NCI-H748 treated with DMSO at 0.1 percent for 48 hours (cell line): ENCODE data around the gene DISC1.

Source experiments
- DNase-seq: peaks from one replicate; lab custom pipeline; 2025; lab: John Stamatoyannopoulos, UW

Gene DISC1

DNA sequence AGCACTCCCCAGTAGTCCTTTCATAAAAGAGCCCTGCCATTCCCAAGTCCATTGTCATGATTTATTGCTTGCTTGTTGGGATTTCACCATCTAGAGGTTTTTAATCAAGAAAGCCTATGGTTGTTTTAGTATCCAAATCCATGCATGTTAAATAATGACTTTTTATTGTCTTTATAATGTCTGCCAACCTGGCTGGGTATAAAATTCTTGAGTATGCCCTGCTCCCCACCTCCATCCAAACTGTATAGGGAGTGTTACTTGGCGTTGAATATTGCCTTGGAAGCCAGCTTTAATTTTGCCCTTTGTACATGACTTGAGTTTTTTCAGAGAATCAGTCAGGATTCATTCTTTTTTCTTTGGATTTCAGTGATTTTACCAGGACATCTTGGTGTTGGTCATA, 44.2 kb downstream of the DISC1 start:
- no peak for DNase-seq

DNA sequence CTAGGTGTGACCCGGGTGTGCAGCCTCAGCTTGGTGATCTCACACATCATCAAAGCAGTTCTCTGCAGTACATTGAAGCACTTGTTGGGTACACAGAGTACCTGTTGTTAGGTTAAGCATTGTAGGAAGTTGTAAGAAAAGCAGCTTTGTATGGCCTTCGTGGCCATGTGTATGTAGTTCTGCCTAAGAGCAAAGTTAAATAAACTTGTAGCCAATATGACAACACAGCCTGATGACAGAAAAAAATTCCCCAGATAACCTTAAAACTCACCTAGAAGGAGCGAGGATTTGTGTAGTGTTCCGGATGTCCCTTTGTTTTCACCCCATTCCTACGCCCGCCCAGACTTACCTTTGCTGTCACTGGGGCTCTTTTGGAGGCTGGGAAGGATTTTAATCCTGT, 48.0 kb downstream of the DISC1 start:
- no peak for DNase-seq

DNA sequence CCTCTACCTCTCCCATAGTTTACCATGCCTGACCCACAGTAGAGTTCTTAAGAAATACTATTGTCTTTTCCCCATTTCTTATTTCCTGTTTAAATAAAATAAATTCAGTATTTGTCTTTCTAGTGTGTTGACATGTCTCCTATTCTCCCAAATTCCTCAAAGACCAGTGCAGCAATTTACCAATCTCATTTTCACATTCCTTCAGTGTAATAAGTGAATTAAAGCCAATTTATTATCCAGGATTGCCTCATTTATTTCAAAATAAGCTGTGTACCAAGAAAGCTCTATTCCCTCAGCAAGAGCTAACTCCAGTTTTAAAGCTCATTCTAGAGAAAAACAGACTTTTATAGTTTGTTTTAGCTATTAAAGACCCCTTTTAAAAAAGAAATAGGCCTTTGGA, 49.9 kb downstream of the DISC1 start:
- no peak for DNase-seq

DNA sequence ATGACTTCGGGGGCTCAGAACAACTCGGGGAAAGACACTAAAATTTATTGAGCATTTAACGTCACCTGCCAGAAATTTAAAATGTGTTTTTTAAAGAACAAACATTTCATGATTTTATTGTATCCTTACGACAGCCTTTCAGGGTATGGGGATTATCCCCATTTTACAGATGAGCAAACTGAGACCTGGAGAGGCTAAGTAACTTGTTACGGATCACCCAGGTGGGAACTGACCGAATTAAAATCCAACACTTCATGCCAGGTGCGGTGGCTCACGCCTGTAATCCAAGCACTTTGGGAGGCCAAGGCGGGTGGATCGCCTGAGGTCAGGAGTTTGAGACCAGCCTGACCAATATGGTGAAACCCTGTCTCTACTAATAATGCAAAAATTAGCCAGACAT, 50.9 kb downstream of the DISC1 start:
- DNase-seq, result no peak

DNA sequence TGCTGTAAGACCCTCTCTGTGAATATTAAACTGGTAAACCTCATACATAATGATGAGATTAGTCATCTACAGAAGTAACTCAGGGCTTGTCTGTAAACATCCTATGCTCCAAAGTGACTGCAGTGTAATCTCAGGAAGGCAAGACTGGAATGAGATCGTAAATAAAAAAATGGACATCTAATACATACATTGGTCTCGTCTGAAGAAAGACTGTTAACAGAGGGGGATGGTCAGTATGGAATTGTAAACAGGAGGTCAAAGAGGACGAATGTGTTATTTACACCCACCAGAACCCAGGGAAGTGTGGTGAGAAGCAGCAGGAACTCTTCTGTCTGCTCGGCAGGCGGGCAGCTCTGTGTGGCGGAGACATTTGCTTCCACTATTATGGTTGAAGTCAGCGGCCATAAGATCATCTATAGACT, 51.4 kb downstream of the DISC1 start:
- DNase-seq, result no peak

DNA sequence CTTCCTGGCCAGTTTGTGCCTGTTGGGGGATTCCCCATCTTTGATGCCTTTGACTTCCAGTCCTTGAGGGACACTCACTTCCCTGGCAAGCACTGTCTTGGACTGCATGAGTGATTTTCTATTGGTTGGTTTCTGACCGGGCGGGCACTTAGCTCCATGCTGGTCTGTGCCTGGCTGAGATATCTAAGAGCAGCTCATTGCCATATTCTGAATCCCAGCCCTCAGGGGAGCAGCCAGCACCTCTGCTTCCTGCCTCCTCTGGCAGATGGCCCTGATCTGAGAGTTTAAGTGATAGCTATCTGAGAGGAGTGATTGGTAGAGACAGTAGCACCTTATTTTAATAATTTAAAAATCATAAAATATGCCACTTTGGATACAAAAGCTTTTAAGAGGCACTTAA, 52.5 kb downstream of the DISC1 start:
- no peak for DNase-seq

DNA sequence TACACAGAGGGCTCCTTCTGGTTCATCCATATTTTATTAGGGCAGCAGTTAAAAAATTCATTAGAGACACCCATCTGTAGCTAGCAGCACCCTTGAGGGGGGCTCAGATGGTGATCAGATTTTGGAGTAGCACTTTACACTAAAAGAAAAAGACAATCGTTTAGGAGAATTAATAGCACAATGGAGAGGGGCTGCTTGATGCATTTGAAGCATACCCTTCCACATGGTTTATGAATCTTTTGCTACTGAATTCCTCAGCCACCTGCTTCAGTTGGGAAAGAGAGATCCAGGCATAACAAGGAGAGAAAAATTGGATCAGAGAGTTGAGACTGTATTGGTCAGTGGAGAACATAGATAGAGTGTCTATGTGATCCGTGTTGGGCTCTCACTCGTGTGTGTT, 54.4 kb downstream of the DISC1 start:
- DNase-seq, result no peak

DNA sequence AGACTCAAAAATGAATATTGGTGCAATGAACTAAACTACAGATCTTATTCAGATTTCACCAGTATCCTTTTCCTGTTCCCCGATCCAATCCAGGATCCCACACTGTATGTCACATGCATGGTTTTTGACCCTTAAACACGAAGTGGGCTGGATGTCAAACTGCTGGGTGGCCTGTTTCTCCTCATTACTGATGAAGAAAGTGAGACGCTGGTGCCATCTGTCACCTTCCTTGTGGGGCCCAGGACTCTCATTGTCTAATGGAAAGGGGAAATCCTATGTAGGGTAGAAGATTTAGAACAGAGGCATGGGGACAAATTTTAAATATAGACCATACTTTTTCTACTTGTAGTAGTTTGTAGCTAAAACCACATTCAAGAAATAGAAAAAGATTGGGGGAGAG, 56.2 kb downstream of the DISC1 start:
- no peak for DNase-seq

DNA sequence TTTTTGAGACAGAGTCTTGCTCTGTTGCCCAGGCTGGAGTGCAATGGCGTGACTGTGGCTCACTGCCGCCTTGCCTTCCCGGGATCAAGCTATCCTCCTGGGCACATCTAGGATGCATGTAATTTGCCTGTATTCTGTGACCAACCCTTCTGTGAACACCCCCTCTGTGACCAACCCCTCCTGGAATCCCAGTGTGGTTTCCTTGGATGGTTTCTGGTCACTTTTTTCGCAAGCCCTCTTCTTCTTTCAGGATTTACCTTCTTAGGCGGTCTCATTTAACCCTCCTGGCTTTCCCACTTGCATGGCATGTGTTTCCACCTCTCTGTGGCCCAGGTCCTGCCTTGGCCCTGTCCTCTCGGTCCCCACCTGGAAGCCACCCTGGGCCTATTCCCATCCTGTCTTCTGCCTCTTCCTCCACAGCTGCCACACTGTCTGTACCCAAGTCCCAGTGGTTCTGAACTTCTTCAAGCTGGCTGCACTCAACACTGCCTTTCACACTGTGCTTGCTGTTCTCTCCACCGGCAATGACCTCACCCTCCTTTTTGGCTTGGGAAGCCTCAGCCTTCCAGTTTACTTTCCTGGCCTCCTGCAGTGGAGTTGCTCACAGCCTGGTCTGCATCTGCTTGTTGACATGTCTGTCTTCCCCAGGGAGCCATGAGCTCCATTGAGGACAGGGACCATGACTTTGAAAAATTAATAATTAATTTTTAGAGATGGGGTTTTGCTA, 57.0 kb downstream of the DISC1 start:
- DNase-seq, result peak; percentile 91

DNA sequence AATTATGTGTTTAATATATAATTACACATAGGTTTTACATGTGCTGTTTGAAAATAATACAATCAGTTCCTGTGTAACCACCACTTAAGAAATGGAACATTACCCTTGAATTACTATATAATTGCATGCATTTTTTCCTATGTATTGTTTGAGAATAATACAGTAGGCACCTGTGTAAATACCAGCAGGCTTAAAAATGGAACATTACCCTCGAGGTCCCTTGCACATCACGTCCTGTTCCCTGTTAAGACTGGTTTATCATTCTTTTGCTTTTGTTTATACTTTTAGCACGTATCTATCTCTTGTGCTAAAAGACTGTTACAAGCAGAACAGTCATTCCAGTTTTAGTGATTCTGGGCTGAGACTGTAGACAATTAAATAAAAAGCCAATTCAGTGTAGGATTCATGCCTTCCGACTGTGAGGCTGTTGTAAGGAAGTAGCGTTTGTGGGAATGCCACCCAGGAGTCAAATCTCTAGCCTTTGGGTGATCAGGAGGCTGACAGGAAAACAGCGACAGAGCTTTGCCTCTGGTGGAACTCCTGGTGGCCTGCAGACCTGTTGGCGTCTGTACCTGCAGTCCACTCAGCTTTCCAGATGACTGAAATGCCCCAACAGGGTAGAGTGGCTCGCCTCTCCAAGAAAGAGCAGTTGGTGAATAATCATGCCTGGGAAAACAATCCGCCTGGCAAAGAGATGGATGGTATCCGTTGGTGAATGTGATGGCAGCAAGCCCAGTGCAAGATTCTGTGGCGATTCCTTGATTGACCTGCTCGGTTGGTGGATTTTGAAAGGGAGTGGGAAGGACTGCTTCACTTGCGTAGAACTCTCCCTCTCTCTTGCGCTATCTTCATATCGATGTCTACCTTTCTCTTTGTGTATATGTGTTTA, 58.0 kb downstream of the DISC1 start:
- DNase-seq, result peak; percentile 94

DNA sequence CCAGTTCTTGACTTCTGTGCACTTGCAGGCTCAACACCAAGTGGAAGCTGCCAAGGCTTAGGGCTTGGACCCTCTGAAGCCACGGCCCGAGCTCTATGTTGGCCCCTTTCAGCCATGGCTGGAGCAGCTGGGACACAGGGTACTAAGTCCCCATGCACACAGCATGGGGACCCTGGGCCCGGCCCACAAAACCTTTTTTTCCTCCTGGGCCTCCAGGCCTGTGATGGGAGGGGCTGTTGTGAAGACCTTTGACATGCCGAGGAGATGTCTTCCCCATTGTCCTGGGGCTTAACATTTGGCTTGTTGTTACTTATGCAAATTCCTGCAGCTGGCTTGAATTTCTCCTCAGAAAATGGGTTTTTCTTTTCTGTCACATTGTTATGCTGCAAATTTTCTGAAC, 59.8 kb downstream of the DISC1 start:
- DNase-seq, result no peak

DNA sequence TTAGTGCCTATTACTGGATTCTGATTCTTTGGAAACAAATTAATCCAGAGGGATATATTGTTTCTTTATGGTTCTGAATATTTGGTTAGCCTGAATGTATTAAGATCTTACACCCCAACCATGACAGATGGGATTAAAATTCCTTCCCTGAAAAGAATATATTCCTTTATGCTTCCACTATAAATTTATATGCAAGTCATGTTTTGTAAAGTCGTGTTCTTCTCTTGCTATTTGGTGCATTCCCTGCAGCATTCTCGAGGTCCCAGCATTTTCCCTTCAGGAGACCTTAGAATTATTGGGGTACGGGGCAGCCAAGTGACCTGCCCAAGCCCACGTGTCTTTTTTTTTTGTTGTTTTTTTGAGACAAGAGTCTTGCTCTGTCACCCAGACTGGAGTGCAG, 62.4 kb downstream of the DISC1 start:
- no peak for DNase-seq

DNA sequence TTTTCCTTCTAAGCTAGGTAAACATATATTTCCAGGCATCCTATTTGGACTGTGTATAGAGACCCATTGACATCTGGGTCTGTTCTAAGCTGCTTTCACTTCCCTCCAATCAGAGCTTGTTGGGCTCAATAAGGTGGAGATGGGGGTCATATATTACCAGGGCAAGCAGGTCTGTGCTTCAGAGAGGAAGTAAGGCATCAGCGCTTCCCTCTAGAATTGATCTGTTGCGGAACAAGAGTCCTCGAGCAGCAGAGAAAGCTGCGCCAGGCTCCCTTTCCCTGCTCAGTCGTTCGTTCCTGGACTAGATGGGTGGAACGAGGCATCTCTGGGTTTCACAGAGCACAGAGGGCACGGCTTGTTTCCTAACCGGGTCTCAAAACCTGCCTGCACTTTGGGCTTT, 63.5 kb downstream of the DISC1 start:
- no peak for DNase-seq

DNA sequence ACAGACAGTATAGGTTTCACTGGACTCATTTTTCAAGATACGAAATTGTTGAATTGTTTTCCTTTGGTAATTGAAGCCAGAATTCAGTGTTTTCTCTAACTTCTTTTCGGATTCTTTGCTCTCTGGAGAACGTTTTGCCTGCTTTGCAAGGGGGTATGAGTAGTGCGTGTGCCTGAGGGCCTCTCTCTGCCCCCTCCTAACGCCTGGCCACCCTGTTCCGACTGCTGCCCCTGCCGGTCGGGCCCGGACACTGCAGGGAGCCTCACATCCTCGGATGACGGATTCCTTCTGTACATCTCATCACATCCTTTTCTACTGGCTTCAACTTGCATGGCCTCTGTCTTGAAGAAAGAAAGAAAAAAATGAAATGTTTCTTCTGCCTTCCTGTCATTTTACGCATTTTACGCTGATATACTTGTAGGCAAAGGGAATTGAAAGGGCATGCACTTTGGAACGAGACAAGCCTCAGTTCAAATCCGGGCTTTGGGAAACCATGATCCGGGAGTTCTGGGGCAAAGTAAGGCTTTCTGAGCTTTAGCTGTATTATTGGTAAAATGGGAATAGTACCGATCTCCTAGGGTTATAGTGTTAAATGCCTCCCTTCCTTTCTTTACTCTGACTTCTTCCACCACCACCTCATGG, 65.1 kb downstream of the DISC1 start:
- DNase-seq, result no peak

DNA sequence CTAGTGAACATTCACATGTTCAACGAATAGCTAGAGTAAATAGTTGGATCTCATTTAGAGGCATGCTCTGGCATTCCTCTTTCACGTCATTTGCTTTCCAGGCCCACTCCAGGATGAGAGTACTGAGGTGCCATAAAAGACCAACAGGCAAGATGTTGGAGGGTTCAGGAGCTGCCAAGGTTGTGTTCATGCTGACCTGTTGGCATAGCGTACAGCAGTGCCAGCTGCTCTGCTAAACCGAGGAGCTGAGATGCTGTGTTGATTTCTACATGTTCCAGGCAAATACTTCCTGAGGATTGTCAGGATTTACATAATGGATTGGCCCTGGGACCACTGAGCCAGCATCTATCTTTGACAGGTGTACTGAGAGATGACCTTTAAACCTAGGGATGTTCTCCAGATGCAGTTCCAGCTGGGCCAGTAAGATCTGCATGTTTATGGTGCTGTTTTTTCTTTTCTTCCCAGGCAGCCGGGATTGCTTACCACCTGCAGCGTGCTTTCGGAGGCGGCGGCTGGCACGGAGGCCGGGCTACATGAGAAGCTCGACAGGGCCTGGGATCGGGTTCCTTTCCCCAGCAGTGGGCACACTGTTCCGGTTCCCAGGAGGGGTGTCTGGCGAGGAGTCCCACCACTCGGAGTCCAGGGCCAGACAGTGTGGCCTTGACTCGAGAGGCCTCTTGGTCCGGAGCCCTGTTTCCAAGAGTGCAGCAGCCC, 66.9 kb downstream of the DISC1 start:
- no peak for DNase-seq

DNA sequence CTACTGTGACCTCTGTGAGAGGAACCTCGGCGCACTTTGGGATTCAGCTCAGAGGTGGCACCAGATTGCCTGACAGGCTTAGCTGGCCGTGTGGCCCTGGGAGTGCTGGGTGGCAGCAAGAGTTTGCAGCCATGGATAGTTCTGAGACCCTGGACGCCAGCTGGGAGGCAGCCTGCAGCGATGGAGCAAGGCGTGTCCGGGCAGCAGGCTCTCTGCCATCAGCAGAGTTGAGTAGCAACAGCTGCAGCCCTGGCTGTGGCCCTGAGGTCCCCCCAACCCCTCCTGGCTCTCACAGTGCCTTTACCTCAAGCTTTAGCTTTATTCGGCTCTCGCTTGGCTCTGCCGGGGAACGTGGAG, 67.5 kb downstream of the DISC1 start:
- no peak for DNase-seq

DNA sequence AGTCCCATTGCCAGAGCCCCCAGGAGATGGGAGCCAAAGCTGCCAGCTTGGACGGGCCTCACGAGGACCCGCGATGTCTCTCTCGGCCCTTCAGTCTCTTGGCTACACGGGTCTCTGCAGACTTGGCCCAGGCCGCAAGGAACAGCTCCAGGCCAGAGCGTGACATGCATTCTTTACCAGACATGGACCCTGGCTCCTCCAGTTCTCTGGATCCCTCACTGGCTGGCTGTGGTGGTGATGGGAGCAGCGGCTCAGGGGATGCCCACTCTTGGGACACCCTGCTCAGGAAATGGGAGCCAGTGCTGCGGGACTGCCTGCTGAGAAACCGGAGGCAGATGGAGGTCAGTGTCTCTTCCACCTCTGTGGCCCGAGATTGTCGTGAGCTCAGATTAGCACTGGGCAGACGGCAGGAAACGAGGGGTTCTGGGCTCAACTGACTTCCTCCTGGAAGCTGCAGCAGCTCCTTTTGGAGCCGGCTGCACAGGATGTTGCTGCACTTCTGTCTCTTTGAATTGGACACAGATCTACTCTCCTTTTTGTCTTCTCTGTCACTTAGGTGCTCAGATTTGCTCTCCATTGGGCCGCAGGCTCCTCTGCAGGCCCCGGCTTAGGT, 68.0 kb downstream of the DISC1 start:
- no peak for DNase-seq

DNA sequence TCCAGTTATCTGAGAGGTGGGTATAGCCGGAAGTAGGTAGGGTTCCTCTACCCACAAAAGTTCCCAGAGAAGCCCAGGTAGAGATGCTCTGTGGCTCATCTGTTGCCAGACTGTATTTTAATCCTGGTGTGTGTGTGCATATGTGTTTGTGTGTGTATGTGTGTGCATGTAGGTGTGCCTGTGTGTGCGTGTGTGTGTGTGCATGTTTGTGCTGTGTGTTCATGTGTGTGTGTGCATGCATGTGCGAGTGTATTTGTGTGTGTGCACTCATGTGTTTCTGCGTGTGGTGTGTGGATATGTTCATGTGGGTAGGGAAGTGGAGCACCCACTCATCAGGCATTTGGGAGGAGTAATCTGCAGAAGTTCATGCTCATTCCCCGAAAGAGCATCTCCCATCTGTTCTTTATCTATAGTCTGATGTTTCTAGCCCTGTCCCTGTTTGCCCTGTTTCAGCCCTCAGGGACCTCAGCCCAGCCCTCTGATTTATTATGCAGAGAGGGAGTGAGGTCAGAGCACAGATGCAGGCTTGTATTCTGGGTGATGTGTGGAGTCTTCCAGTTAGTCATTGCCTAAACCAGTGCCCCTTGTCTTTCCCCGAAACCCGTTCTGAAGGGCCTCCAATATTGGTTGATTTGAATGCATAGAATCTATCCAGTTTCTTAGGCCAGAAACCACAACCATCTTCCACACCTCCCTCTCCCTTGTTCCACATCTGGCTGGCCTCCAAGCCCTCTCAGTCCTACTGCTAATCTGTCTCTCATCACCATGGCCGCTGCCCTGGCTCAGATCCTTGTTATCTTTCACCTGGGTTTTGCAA, 69.1 kb downstream of the DISC1 start:
- no peak for DNase-seq

DNA sequence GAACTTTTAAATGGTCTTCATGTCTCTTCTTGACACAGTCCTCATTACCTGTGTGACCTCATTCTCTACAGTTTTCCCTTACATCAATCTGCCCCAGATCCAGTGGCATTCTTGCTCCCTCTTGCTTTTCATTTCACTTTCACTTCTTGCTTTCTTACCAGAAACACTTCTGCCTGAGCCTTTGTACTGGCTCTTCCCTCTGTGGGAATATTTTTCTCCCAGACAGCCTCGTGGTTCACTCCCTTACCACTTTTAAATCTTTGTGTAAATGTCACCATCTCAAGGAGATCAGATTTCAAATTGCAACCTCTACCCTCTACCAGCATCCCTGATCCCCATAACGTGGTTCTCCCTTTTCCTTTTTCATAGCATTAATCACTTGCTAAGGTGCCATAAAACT, 73.2 kb downstream of the DISC1 start:
- DNase-seq, result no peak

DNA sequence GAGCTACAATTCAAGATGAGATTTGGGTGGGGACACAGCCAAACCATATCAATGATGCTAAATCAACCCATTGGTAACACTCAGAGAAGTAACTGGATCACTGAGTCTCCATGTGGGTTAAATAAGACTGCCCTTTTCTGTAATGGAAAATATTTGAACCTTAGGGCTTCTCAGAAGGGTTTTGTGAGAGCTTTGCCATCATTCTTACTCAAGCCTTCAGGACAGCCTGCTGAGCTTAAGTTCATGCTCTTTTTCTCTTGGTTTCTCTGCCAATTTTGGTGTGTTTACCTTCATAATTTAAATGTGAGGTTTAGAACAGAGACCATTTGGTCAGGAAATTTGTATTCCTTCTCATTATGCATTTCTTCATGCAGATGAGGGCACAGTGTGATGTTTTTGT, 74.7 kb downstream of the DISC1 start:
- DNase-seq, result no peak

DNA sequence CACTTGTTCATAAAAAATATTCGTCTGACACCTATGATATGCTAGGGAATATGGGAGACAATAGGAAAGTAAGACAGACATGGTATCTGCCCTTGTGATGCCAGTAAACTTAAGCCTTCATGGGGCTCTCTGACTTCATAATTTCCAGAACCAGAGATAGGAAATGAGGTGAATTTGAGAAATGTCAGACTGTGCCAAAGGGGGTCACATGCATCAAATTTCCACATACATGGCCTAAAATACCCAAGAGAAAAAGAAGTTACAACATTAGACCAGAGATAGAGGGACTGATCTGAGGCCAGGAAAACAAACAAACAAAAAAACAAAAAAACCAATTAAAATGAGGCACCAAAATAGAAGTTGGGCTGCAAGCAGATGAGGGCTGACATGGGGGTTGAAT, 75.7 kb downstream of the DISC1 start:
- DNase-seq, result no peak
